CD4-positive, alpha-beta T cell treated with Interleukin-15 for 4 hours (primary cell): ENCODE measurements around the gene SYNE2.

ENCODE experiments used
- DNase-seq: peaks from one replicate; pipeline ENCODE4 v3.0.0-alpha.2; 2020; ENCODE audit warnings: low spot score

SYNE2 gene

GRCh38 chr14:64217834-64218233 lies 365.0 kb downstream of the SYNE2 start:
- no peak for DNase-seq

DNA sequence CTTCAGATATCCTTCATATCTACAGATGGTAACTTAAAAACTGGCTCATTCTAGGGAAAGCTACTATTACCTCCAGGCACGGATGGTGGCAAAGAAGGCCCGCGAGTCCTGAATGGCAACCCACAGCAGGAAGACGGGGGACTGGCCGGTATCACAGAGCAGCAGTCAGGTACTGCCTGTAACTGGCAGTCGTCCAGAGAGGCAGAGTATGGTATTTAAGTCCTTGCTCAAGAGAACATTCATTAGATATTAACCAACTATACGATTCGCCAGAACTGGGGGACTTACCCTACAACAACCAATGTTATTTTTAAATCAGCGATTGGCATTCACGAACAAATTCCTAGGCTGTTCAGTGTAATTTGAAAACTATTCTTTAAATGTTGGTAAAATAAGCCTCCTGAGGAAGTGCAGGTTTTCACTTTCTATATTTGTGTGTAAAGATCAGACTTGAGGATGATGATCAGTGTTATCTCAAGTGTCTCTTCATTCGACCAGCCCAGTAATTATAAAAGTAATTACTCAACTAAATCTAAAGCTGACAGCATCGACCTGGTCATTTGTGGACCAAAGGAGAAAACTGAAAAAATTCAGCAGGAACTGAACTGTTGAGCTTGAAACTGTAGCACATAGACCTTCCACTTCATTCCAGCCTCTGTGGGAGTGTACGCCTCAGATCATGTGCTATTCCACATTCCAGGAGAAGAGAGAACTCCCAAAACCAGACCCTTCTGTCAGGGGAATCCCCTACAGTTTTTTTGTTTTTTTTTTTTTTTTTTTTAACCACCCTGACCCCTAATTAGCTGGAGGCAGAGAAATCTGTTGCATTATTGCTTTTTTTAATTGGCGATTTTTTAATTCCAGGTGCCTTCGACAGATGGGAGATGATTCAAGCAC lies 365.8 kb downstream of the SYNE2 start:
- no peak for DNase-seq

DNA sequence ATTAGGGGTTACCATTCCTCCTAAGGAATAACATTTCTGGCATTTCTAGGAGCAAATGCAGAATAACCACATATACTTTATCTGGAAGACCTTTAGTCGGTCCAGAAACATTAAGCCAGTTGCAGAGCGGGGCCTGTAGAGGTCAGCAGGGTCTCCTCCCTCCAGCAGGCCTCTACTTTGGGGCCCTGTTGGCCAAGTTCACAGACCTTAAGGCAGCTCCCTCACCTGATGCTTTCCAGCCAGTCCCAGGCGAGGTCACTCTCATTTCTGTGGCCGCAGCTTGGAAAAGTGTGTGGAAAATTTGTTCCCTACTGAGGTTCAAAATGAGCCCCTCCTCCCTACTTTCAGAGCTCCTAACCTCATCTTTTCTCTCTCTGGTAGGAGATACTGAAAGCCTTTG lies 367.3 kb downstream of the SYNE2 start:
- DNase-seq, result no peak

DNA sequence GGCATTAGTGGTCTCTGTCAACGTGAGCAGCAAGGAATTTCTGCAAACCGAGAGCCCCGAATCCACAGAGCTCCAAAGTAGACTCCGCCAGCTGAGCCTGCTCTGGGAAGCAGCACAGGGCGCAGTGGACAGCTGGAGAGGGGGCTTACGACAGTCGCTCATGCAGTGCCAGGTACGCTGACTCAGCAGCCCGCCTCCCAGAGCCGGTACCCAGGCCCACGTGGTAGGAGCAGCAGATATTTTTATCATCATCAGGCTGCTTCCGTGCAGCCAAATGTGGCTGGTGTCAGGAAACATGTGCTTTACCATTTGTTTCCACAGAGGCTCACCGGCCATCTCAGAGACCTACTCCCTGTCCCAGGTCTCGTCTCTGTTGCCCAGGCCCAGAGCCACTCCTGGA lies 367.7 kb downstream of the SYNE2 start:
- no peak for DNase-seq

- no peak for DNase-seq
Observed at GRCh38 chr14:64221391-64222003, 368.7 kb downstream of the SYNE2 start.

DNA sequence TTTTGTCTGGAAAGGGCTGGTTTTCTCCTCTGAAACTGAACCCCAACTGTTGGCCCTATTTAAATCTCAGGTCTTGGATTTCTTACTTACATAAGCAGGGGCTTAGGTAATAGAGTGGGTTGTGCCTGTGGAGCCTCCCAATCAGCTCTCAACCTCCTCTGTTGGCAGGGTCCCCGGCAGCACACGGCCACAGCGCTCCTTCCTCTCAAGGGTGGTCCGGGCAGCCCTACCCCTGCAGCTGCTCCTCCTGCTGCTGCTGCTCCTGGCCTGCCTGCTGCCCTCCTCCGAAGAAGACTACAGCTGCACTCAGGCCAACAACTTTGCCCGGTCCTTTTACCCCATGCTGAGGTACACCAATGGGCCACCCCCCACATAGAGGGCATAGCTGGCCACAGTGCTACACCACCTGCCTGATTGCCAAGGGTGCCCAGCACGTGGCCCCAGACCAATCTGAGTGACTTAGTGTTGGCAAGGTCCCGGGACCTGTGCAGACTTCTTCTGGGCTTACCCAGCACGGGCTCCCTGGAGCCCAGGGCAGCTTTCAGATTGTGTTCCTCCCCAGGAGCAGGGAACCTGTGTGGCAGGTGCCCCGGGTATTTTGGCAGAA lies 372.4 kb downstream of the SYNE2 start:
- DNase-seq, result no peak

DNA sequence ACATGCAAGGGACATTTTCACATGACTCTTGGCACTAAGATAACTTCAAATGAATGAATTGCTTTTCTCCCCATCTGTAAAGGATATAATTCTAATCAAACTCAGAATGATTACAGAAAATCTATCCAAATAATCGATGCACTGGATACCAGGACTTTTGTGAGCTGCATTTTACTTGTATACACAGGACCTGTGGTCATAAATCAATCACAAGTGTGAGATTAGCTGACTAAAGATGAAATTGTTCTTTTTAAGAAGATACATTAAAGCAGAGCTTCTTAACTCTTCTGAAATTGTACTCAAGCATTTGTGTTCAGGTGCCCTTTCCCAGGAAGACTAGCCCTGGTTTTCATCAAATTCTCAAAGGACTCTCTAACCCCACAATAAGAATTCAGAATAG lies 375.1 kb downstream of the SYNE2 start:
- no peak for DNase-seq

- DNase-seq, result no peak
Observed at GRCh38 chr14:64229489-64229888, 376.7 kb downstream of the SYNE2 start.

GRCh38 chr14:64232095-64232838 lies 379.5 kb downstream of the SYNE2 start:
- no peak for DNase-seq

DNA sequence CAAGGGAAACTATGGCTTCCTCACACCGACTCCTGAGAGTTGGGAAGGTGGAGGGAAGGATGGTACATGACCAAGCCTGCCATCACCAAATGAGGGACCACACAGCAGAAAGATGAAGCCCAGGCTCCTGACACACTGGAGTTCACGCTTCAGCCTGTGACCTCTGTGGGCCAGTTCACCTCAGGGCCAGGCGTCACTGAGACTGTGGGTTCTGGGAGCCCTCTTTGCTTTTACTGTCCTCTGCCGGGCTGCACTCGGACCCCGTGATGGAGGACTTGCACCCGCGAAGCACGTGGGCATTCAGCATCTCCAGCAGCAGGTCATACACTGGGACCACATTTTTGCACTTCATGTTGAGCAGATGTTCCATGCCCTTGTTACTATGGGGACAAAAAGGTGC lies 380.1 kb downstream of the SYNE2 start:
- no peak for DNase-seq

GRCh38 chr14:64233531-64234190 lies 380.9 kb downstream of the SYNE2 start:
- DNase-seq, result no peak

DNA sequence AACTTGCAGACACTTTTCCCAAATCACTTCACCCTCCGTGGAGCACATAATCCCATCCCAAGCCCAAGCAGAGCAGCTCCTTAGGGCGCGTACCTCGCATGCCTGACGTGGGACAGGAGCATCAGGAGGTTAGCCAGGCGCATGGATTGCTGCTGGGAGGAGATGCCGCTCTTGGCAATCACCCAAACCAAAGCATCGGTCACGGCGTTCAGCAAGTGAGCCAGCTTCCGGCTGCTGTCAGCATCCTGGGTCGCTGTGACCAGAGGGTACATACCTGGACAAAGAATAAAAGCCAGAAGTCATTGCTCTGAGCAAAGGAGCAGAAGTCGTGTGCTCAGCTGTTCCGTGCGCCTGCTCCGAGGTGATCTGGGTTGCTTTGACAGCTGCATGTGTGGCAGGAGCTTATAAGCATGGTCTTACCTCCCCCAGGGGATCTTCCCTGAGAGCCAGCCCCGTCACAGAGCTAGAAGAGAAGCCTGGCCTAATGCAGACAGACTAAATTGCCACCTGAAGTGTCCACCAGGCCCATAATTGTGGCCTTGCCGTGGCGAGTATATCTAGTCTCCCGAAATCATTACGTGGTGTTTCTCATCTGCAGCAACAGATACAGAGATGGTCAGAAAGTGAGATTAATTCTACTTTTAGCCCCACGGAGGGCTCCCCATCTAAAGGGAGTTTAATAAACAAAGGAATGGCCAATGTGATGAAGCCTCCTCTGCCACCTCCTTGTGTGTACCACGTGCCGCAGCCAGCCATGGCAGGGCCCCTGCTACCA lies 382.3 kb downstream of the SYNE2 start:
- no peak for DNase-seq

DNA sequence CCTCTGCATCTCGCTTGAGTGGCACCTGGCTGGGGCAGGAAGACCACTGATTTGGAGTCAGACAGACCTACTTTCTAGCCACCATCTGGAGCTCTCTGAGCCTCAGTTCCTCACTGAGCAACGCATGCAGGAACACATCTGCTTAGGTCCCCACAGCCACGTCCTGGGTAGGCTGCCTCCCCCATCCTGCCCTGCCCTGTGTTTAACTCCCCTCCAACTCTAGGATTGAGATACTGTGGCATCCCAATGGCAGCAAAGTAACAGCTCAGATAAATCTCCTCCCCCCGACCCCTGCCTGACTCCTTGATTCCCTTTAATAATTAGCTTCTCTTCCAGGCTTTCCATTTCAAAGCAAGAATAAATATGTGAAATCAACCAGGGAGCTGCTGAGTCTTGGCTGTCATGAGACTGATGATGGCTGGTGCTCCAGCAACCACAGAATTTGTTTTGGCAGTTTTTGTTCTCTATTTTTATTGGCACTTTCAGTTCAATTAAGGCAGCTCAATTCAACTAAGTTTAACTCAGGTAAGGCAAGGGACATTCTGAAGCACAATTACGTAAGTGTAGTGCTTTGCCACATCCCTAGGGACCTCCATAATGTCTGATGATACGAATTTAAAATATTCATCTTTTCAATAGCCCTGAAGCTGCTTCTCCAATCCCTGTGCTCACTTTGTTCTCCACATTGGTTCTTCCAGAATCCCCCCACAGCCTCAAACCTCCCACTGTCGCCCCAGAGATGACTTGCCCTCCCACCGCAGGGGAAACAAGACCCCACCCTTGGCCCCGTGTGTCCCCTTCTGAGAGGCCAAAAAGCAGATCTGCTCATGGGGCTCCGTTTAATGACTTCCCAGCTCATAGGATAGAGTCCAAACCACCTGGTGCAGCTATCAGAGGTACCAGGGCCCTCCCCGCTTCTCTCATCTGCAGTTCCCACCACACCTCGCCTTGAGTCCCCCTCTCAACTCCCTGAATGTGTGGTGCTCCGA lies 383.1 kb downstream of the SYNE2 start:
- no peak for DNase-seq

DNA sequence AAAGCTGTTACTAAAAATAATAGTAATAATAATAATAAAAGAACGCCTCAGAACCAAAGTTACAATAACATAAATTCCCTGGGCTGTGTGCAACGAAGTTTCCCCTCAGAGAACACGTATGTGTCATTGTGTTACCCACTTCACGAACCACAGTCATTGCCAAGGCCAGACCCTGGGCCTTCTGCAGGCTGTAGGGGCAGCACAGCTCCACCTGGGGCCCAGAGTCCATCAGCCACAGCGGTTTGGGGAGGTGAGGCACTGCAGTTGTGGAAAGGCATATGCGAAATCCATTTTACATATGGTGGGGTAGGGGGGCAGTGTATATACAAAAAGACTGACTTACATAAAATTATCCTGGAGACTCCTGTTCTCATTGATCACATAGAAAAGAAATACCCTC lies 385.2 kb downstream of the SYNE2 start:
- DNase-seq, result no peak

GRCh38 chr14:64238631-64239030 lies 385.8 kb downstream of the SYNE2 start:
- DNase-seq, result no peak

DNA sequence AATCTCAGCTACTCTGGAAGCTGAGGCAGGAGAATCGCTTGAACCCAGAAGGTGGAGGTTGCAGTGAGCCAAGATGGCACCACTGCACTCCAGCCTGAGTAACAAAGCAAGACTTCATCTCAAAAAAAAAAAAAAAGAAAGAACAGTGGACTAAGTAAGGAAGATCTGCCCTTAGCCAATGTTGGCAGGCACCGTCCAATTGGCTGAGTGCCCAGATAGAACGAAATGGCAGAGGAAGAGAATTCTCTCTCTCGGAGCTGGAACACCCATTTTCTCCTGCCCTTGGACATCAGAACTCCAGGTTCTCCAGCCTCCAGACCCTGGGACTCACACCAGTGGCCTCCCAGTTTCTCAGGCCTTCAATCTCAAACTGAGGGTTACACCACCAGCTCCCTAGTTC lies 391.5 kb downstream of the SYNE2 start:
- DNase-seq, result no peak

GRCh38 chr14:64245491-64245890 lies 392.7 kb downstream of the SYNE2 start:
- DNase-seq, result no peak

DNA sequence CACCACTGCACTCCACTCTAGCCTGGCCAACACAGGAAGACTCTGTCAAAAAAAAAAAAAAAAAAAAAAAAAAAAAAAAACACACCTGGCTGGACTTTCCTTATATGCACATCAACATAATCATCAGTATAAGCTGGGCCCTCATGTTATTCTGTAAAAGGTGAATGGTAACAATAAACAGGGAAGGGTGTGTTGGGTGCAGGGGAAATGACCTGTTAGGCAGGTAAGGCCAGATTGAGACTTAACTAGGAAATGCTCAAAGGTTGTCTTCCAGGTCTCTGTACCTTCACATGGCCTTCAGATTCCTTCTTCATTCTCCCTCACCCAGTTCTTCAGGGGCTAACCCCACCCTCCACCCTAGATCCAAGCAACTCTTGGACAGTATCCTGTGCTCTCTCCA lies 393.9 kb downstream of the SYNE2 start:
- DNase-seq, result no peak

DNA sequence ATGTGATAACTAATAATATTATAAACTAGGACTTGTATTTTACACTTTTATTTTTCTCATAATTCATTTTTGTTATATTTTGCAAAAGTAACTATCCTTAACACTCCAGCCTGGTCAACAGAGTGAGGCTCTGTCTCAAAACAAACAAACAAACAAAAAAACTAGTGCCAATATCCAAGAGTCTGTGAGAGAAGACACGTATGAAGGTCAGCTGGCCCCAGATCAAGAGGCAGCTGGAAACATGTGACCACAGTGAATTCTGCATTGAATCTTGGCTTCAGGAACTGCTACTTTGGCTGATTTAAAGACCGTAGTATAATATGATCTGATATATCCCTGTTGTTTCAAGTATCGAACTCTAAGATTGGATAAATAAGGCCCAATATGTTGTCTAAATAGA lies 394.4 kb downstream of the SYNE2 start:
- no peak for DNase-seq

GRCh38 chr14:64248689-64249088 lies 395.9 kb downstream of the SYNE2 start:
- no peak for DNase-seq
